Mammary microvascular endothelial cell (primary cell): ENCODE results near the gene DACT3. TPM values are rescaled to one million over a fixed set of nuclear protein-coding genes. Genes with fewer than 3 reads are reported as not detected.

Experiments used
- total RNA-seq: library from RNA; depleted of rRNA; stranded (reverse); fragments of >200 nt; gene quantifications from 2 replicates; pipeline ENCODE4 v1.2.3, GENCODE V29; 2015

The DACT3 gene
- 0.20 and 0.33 TPM in 2 replicates for total RNA-seq

DNA sequence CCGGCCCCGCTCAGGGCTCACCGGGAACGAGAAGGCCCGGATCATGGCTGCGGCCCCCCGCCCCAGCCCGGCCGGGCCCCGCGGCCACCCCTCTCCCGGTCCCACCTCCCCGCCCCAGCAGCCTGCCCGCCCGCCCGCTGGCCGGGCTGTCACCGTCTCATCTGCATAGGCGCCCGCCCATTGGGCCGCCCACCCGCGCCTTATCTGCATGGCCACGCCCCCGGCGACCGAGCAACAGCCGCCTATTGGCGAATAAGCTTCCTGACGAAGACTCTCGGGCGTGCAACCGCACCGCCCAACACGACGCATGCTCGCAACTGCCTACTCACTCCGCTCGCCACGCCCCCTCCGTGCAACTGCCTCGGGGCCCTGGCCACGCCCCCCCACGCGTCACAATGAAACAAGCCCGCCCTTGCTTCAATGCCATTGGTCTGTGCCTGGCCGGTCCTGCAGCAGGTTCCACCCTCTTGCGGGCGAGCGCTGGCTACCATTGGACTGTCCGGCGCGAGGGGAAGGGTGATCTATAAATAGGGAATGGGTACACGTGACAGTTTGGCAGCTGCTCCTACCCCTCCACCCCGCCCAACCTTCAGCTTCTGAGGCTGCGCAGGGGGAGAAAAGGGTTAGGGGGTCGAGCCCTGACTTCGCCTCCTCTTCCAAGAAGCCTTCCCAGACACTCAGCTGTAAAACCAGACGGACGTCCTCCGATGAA, at the start of gene DACT3:
Gene DACT3, minus strand, starts transcription at position 163 of the 712 bp plus-strand sequence. Its CDS starts 118 bp downstream, at position 45.

DNA sequence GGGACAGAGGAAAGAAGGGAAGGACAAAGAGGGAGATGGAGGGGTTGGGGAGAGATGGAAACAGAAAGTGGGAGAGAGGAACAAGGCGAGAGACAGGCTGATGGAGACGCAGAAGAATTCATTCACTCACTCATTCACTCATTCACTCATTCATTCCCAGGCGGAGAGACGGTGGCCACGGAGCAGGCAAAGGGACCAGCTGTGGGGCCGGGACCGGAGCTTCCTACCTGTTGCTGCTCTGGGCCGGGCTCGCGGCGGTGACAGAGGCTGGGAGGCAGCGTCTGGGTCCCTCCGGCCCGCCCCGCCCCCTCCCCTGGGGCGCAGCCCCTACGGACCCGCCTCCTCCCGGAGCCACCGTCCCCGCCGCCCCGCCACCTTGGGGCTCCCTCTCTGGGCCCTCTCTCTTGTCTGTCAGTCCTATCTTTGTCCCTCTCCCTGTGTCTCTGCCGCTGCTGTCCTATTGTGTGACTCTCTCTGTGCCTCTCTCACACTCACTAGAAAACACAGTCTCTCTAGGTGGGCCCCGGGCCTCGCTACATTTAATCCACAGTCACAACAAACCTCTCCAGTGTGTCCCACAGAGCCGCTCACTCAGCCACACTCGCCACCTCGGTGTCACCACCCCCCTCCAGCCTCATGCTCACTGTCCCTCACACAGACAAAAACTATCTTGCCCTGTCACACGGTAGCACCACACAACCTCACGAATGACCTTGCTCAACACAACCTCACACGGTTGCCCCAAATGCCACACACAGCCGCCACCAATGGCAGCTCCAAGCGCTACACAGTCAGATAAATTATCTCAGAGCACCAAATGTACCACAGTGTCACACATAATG, 24.8 kb downstream of the DACT3 start, which contains the start of gene GNG8:
Gene GNG8, minus strand, starts transcription at position 283 of the 842 bp plus-strand sequence. CDS start 1,520 bp downstream, outside the sequence.

GRCh38 chr19:46624958-46625661, 35.9 kb downstream of the DACT3 start, which contains the start of gene PTGIR:
Gene PTGIR, minus strand, starts transcription at chr19:46625089. Its CDS starts 864 bp downstream, at chr19:46624225.

GRCh38 chr19:46601318-46602224, 59.4 kb downstream of the DACT3 start, which contains the start of gene CALM3:
Gene CALM3, plus strand, starts transcription at chr19:46601330. Its CDS starts 105 bp downstream, at chr19:46601435.

Other genes starting within 250 kb of the DACT3 start
- 0.60 and 0.69 TPM in 2 replicates for gene CCDC8, start 247.6 kb downstream of the DACT3 start, total RNA-seq
- not detected in 2 replicates for gene PNMA8C, start 232.2 kb downstream of the DACT3 start, total RNA-seq
- 0.80 and 0.84 TPM in 2 replicates for gene PNMA8A, start 189.6 kb downstream of the DACT3 start, total RNA-seq
- 0.05 and 0.13 TPM in 2 replicates for gene PNMA8B, start 165.3 kb downstream of the DACT3 start, total RNA-seq
- gene CALM3, start 59.9 kb downstream of the DACT3 start, total RNA-seq, result 296 and 299 TPM in 2 replicates
- 0.67 and 2.7 TPM in 2 replicates for gene PTGIR, start 36.1 kb downstream of the DACT3 start, total RNA-seq
- gene GNG8, start 25.0 kb downstream of the DACT3 start, total RNA-seq, result not detected in 2 replicates
- gene PRKD2, start 55.9 kb upstream of the DACT3 start, total RNA-seq, result 48.8 and 53.1 TPM in 2 replicates
- 23.0 and 24.8 TPM in 2 replicates for gene FKRP, start 84.9 kb upstream of the DACT3 start, total RNA-seq
- gene STRN4, start 85.3 kb upstream of the DACT3 start, total RNA-seq, result 68.0 and 78.3 TPM in 2 replicates
- gene SLC1A5, start 127.4 kb upstream of the DACT3 start, total RNA-seq, result 98.3 and 101 TPM in 2 replicates
- 277 and 285 TPM in 2 replicates for gene AP2S1, start 189.7 kb upstream of the DACT3 start, total RNA-seq
- gene ARHGAP35, start 199.8 kb upstream of the DACT3 start, total RNA-seq, result 19.3 and 22.4 TPM in 2 replicates